ENCODE results near the gene RASD2.

The RASD2 gene

DNA sequence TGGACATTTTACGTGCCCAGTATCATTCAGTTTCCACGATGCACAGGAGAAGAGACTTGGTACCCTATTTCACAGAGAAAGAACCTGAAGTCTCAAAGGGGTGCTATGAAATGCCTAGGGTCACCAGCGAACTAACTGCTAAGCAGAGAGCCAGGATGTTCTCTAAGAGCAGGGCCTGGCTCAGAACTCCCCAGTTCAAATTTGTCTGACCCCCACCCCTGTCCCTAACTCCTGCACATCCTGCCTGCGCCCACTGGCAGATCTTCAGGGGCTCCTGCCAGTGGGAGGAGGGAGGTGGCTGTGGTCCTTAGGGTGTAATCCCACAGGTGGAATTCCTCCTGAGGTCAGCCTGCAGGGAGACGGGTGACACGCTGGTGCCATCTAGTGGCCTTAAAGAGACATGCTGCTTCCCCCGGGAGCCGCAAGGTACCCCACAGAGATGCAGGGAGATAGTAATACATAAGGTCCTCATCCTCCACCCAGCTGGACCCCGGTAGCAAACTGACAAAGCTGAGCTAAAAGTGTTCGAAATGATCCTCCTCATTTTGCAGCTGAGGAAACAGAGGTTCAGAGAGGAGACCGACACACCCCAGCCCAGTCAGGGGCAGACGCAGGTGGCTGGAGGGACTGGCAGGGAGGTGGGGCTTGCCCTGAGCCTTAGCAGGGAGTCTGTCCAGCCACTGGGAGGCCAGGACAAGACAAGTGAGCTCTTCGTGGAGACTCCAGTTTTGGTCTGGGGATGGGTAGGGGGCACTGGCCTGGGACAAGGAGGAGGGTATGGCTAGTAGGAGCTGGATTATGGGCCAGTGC, 42.4 kb downstream of the RASD2 start:
- peak; percentile 70 for DNase-seq (ENCODE audit: low read depth)

DNA sequence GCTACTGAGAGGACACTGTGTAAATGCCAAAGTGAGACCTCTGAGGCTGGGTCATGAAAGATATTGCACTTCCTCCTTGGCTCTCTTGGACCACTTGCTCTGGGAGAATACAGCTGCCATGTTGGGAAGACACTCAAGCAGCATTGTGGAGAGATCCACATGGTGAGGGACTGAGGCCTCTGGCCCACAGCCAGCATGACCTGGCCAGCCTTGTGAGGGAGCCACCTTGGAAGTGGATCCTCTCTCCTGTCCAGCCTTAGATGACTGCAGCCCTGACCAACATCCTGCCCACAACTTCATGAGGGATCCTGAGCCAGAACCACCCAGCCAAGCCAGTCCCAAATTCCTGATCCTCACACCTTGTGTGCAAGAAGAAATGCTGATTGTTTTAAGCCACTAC, 46.1 kb downstream of the RASD2 start:
- DNase-seq (ENCODE audit: low read depth) = no peak

DNA sequence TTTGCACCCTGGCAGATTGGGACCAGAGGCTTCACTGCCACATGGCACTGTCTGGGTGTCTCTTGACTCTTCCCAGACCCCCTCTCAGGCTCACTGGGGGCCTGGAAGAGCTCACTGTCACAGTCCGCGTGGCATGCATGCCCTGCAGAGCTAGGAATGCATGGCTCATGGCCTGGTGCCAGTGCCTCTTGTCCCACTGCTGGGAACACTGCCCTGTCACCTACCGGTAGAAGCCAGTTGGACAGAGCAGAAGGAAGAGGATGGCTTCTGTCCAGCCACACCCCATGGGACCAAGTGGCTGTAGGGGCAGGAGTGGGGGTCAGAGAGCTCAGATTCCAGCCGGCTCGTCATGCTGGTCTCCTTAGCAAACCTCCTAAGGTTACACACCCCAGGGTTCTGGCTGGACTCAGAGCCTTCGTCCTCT, 46.8 kb downstream of the RASD2 start:
- peak; percentile 57 for DNase-seq (ENCODE audit: low read depth)

DNA sequence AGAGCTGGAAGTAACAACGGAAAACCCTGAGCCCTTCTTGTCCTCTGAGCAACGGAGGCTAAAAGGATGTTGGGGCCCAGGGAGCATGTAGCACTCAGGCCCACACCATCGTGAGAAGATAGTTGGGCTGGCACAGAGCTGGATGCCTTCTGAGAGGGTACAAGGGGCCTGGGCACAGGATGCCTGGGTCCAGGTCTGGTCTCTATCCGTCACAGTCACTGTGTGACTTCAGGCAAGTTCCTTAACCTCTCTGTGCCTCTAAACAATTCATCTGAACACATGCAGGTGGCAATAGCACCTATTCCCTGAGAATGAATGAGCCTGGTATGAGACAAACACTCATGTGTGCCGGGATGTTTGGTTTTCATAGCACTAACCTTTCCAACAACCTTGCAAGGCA, 47.3 kb downstream of the RASD2 start:
- DNase-seq (ENCODE audit: low read depth) = no peak

DNA sequence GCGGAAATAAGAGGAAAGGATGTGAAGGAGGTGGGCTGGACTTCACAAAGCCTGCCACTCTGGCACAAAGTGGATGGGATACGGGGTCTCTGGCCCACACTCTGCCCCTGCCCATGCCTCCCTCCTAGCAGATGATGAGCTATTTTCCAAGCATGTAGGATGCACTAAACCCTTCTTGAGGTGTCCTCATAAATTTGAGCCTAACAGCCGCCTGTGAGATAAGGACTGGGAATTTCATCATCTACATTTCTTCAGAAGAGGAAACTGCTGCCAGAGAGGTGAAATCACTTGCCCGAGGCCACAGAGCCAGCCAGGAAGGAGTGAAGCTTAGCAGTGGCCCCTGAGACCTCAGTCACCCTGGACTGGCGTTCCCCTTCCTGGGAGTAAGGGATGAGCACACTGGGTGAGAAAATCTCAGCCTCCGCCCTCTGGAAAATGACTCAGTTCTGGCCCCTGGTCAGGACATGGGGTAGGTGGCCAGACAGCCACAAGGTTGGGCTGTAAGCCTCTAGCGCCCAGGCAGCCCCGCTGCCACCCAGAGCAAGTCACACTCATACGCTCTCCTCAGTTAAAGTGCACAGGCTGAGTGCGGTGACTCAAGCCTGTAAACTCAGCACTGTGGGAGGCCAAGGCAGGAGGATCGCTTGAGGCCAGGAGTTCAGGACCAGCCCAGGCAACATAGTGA, 48.6 kb downstream of the RASD2 start:
- peak; percentile 100 for DNase-seq (ENCODE audit: low read depth)

DNA sequence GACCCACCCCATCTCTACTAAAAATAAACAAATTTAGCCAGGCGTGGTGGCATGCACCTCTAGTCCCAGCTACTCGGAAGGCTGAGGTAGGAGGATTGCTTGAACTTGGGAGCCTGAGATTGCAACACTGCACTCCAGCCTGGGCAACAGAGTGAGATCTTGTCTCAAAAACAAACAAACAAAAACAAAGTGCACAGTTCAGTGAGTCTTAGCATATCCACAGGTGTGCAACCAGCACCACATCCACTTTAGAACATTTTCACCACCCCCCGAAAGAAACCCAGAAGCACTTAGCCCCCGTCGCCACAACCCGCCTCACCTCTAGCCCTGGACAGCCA, 49.1 kb downstream of the RASD2 start:
- DNase-seq (ENCODE audit: low read depth) = no peak

DNA sequence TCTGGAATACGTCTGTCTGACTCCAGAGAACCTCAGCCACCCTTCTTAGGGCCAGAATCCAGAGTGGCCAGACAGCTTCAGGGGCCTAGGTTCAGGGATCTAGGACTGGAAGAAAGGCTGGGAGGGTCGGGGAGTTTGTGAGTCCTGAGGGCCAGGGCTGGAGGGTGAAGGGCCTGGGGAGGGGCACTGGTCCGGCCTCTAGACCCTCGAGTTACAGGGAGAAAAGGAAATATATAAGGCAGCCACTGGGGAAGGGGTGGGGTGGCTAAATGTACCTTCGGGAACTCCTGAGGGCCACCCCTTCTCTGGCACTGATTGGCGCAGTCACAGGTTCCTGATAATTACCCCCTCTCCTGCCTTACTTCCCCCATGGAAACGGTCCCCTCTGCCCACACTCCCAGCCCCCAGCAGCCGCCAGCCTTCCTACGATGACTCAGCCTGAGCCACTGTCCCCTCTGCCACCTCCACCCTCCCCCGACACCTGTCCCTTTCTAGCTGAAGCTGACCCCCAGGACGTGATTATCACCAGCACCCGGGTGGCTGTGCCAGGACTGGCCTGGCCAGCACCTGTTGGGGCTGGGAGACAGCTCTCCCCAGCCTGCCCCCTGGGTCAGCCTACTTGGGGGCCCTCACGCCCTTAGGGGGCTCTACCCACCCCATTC, 50.1 kb downstream of the RASD2 start:
- no peak for DNase-seq (ENCODE audit: low read depth)

DNA sequence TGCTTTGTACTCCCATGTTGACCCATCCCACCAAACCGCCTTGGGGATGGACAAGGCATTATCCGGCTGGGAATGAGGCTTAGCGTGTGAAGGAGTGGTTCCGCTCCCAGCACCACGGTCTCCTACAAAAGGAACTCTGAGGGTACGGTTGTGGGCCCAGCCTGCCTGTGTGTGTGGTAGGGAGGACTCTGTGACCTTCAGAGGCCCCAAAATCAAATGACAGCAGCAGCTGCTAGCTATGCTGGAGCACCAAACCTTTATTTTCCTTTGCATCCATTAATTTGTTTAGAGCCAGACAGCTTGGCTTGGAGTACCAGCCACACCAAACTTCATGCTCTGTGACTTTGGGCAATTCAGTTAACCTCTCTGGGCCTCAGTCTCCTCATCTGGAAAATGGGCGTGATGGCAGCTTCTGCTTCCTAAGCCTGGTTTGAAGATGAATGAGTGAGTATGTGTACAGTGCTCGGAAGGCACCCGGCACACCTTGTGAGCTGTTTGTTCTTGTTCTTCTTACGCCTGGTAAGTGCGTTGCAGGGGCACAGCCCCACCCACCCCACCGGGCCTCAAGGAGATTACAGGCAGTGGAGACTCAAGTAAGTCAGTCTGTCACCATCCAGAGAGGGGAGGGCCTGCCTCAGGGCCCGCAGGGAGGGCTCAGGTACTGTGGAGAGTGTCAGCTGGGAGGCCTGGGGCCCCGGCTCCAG, 51.2 kb downstream of the RASD2 start:
- no peak for DNase-seq (ENCODE audit: low read depth)

DNA sequence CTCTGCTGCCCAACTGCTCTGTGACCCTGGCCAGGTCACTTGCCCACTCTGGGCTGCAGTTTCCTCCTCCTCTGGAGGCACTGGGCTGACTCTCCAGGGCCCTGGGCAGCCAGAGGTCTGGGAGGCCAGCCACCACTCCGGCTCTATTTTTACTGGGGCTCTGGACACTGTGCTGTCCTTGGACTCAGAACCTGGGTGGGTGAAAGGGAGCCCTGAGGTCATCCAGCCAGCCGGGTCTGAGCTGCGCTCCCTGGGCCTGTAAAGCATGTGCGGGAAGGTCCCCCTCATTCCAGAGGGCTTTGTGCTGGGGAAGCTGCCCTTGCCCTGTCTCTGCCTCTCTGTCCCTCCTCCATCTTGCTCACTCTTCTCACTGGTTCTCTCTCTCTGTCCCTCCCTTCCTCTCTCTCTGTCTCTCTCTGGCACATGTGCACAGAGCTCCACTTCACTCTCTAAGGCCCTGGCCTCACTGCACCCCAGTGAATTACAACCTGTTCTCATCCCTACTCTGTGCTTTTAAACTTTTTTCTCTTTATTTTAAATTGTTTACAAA, 51.9 kb downstream of the RASD2 start:
- DNase-seq (ENCODE audit: low read depth) = peak; percentile 39

DNA sequence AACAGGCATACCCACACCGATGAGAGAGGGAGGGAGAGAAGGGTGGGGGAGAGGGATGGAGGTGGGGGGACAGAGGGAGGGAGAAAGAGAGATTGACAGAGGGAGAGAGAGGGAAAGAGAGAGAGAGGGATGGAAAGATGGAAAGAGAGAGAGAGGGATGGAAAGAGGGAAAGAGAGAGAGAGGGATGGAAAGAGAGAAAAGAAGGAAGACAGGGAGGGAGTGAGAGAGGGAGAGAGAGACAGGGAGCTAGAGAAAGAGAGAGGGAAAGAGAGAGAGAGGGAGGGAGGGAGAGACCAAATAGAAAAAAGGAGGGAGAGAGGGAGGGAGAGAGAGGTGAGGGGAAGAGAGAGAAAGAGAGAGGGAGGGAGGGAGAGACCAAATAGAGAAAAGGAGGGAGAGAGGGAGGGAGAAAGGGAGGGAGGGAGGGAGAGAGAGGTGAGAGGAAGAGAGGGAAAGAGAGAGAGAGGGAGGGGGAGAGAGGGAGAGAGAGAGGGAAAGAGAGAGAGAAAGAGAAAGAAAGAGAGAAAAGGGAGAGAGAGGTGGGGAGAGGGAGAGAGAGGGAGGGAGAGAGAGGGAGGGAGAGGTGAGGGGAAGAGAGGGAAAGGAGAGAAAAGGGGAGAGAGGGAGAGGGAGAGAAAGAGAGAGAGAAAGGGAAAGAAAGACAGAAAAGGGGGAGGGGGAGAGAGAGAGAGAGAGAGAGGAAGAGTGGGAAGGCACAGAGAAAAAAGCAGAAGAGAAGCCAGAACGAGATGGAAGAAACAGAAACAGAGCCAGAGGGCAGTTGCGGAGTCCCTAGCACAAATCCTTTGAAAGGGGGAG, 52.6 kb downstream of the RASD2 start:
- no peak for DNase-seq (ENCODE audit: low read depth)

DNA sequence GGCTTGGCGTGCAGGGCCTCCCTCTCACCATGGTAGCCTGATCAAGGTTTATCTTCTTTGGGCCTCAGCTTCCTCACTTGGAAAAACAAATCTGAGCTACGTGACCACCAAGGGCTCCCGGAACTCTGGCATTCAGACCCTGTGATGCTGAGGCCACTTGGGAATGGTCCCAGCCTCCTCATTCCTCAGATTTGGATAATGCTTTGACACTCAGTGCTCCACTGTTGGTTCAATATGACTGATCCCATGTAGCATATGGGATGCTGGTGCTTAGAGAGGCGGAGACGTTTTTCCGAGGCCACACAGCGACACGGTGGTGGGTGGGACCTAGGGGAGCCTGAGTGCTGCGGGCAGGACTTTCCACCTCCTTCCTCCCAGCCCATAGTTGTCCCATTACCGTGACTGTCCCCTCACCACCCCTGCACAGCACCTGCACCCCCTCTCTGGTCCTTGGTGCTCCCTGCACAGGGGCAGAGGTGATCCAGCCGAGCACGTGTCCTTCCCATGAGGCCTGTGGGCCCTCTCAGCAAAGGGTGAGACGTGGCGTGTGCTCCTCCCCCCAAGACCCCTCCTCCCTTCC, 53.4 kb downstream of the RASD2 start:
- no peak for DNase-seq (ENCODE audit: low read depth)

DNA sequence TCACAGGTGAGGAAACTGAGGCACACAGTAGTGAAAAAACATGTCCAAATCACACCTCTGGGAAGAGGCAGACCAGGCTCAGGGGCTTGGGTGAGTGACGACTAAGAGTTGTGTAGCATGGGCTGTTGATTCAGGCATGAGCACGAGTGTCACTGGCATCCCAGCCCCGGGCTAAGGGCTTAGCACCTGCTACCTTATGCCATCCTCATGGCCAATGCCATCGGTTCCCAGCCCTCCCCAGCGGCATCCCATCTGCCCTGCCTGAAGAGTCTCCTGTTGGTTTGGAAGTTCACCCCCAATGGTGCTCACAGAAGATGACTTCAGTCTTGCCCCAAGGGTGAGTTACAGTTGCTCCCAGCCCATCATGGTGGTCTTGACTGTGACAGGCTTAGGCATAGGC, 54.1 kb downstream of the RASD2 start:
- DNase-seq (ENCODE audit: low read depth) = no peak

DNA sequence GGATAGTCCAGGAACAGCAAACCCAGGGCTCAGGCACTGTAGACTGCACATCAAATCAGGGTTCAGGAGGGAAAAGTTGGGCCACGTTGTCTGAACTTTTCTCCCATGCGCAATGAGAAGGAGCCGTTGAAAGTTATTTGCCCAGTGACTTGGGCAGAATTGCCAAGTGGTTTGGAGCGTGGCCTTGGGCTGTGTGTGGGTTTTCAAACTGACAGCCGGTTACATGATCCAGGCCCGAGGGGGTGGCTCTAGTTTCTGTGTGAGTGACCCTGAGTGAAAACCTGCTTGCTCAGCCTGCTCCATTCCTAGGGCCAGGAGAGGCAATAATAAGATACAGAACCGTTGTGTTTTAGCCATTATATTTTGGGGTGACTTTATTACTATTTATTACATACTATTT, 56.2 kb downstream of the RASD2 start:
- DNase-seq (ENCODE audit: low read depth) = no peak

DNA sequence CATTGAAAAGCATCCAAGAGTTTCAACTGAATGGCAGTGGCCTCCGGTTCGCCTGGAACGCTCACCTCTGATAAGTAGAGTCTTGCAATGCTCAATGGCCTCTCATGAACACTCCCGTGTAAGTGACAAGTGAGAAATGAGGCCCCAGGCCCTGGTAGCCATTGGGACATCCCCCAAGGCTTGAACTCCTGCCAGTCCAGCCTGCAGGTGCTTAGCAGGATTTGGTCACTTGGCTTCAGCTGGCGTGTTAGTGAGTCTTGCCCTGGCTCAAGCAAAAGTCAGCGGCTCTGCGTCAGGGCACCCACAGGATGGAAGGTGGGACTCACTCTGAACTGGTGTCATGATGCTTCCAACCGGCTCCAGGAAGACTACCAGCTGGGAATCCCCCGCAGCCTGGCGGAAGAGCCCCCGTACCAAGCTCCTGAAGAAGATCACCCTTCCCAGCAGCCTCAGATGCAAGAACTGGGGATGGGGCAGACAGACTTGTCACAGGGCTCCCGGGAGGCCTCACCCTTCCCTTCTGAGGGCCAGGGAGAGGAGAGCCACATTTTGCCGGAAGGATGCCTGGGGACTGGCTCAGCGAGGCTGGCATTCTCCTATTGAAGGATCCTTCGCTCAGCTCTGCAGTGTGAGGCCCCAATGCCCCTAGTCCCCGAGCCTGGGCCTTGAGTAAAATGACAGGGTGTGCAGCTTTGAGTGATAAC, 57.2 kb downstream of the RASD2 start:
- no peak for DNase-seq (ENCODE audit: low read depth)

DNA sequence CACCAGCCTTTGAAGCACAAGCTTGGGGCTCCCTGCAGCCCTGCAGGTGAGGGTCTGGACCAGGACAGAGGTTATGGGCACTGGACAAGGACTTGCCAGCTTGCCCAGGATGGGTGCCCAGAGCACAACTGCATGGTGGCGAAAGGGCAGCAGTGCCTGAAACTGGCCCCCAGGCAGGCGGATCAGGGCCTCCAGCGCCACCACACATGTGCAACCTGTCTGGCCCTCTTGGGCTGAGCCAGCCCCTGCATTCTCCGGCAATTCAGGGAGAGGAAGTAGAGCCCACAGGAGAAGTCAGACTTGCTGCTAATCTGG, 57.7 kb downstream of the RASD2 start:
- DNase-seq (ENCODE audit: low read depth) = no peak

DNA sequence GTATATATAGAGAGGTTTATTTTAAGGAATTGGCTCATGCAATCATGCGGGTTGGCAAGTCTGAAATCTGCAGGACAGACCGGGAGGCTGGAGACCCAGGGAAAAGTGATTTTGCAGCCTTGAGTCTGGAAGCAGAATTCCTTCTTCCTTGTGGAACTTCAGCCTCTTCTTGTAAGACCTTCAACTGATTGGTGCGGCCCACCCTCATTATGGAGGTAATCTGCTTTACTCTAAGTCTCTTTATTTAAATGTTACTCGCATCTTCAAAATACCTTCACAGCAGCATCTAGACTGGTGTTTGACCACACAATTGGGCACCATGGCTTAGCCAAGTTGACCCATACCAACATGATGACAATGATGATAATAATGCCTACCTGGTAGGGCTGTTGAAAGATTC, 58.7 kb downstream of the RASD2 start:
- DNase-seq (ENCODE audit: low read depth) = no peak

DNA sequence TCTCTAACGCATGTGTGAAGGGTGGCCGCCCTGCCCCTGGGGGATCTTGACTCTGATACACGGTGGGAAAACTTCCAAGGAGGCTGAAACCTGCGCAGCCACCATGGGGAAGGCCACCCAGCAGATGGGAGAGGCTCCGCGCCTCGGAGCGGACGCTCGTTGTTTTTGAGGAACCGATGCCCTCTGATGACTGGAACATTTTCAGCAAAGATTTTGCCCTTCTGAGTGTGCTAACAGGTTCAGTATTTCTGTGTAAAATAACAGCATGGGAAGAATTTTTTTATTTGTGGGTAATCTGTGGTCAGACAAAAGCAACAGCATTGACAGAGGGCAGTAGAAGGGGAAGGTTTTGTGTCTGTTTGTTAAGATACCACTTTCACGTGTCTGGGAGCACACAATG, 59.8 kb downstream of the RASD2 start:
- DNase-seq (ENCODE audit: low read depth) = no peak

DNA sequence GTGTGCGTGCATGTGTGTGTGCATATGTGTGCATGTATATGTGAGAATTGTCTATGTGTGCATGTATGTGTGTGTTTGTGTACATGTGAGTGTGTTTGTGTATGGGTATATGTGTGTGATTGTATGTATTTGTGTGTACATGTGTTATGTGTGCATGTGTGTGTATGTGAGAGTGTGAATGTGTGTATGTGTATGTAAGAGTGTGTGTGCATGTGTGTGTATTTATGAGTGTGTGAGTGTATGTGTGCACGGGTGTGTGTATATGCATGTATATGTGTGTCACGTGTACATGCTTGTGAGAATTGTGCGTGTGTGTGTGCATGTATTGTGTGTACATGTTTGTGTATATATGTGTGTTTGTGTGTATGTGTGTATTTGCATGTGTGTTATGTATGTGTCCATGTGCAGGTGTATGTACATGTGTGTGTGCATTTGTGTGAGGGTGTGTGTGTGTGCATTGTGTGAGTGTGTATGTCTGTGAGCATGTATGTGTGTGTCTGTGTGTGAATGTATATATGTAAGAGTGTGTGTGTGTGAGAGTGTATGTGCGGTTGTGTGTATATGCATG, 60.5 kb downstream of the RASD2 start:
- DNase-seq (ENCODE audit: low read depth) = no peak

DNA sequence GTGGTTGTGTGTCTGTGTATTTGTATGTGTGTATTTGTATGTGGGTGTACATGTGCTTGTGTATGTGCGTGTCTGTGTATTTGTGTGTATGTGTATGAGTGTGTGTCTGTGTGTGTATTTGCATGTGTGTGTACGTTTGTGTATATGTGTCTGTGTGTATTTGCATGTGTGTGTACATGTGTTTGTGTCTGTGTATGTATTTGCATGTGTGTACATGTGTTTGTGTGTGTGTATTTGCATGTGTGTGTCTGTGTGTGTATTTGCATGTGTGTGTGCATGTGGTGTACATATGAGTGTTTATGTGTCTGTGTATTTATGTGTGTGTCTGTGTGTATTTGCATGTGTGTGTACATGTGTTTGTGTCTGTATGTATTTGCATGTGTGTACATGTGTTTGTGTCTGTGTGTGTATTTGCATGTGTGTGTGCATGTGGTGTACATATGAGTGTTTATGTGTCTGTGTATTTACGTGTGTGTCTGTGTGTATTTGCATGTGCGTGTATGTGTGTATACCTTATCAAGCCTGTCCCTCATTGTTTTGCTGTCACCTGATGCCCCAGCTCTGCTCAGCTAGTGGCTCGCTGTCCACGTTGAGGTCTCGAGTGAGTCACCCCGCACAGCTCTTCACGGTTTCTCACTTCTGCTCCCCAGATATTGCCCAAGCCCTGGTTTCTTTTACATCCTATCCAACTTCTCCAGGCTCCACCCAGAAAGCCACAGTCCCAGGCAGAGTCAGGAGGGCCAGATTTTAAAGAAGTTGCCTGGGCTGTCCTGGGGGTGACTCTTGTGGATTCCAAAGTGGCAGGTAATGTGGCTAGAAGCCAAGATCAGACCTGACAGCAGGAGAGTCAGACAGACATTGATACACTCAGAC, 61.3 kb downstream of the RASD2 start:
- DNase-seq (ENCODE audit: low read depth) = peak; percentile 72
